ENCODE data around the gene RGSL1. TPM values are rescaled to one million over a fixed set of nuclear protein-coding genes. Genes with fewer than 3 reads are reported as not detected.

RGSL1 gene
- total and polyA plus RNA-seq, 2 of the 8 experiments (the other 6 are each of a cell fraction or from before 2014, with no cell fraction given) = not detected

- POLR2A ChIA-PET (ENCODE audit: partially characterized antibody) = no interaction called here
- CTCF ChIA-PET (ENCODE audit: partially characterized antibody) = no interaction called here
- no peak overlapping the region for H3K4me2 ChIP-seq (ENCODE audit: insufficient read depth in 1 of 2, low read depth in 2 of 2, low read length in 2 of 2)
- DNase-seq (ENCODE audit: low read depth in 1 of 2, low spot score in 2 of 2) (no peak), FAIRE-seq (no peak)
- no peak overlapping the region for H3K23ac ChIP-seq (ENCODE audit: insufficient read length)
- H2BK20ac ChIP-seq (ENCODE audit: low read length) = no peak overlapping the region
- H3K4me1 ChIP-seq (replicated peaks in 1 of 4; ENCODE audit: control insufficient read depth in 3 of 4, insufficient read depth in 4 of 4, low read length in 3 of 4) = no peaks in the 10 kb centered on the region
- no peak overlapping the region for H3K18ac ChIP-seq (ENCODE audit: extremely low read depth, low read length)
- H3K23me2 ChIP-seq (ENCODE audit: low read depth, low read length) = no peaks in the 10 kb centered on the region
- H3K56ac ChIP-seq (replicated peaks; ENCODE audit: insufficient read length, low read depth, low read length) = no peak overlapping the region
- H3K79me2 ChIP-seq (ENCODE audit: control insufficient read depth in 1 of 2, insufficient read depth in 2 of 2, low read length in 2 of 2) = no peaks in the 10 kb centered on the region
- no peak overlapping the region for H4K8ac ChIP-seq (ENCODE audit: extremely low read depth, insufficient read depth, low read length)
- H2AFZ ChIP-seq (ENCODE audit: low read length) = no peak overlapping the region
- H3K9ac ChIP-seq (replicated peaks in 1 of 4; ENCODE audit: extremely low read depth in 1 of 4, low read depth in 3 of 4, low read length in 3 of 4) = no peak overlapping the region
- H2BK15ac ChIP-seq (ENCODE audit: low read length) = no peak overlapping the region
- H3K4me3 ChIP-seq (ENCODE audit: extremely low read depth in 1 of 4, insufficient read depth in 2 of 4, low read depth in 3 of 4, low read length in 4 of 4) = no peak overlapping the region
- no peak overlapping the region for H3K27ac ChIP-seq (ENCODE audit: low read depth, low read length)
- H3K9me3 ChIP-seq (ENCODE audit: insufficient read depth in 2 of 2, low read depth in 1 of 2, low read length in 1 of 2) = no peaks in the 10 kb centered on the region
- no peak overlapping the region for H4K91ac ChIP-seq (replicated peaks; ENCODE audit: insufficient read length, low read length)
- H3K14ac ChIP-seq (ENCODE audit: insufficient read length) = no peak overlapping the region
- H3K4ac ChIP-seq (replicated peaks; ENCODE audit: insufficient read length, low read depth, low read length) = no peak overlapping the region
- no peak overlapping the region for H2BK12ac ChIP-seq (ENCODE audit: low read depth, low read length)
- no peak overlapping the region for H4K5ac ChIP-seq (ENCODE audit: insufficient read length, low read depth, low read length)
- no peaks in the 10 kb centered on the region for H3K79me1 ChIP-seq (ENCODE audit: low read depth, low read length)
- no peak overlapping the region for H2BK5ac ChIP-seq (ENCODE audit: low read depth, low read length)
- no peak overlapping the region for H2BK120ac ChIP-seq (replicated peaks; ENCODE audit: low read depth, low read length)
- no peaks in the 10 kb centered on the region for H3K36me3 ChIP-seq (ENCODE audit: control insufficient read depth in 2 of 4, insufficient read depth in 4 of 4, low read length in 3 of 4)
- no peak overlapping the region for H2AK5ac ChIP-seq (ENCODE audit: low read depth, low read length)
- 87% methylated on average over 3 of the region's 3 CpGs; no CpG with 5 or more reads in 1 of the 2 experiments for WGBS, 2 experiments (ENCODE audit: extremely low coverage in 1 of 2, insufficient coverage in 1 of 2, insufficient read length in 1 of 2, insufficient replicate concordance in 2 of 2, low coverage in 1 of 2, low lambda C conversion rate in 2 of 2, missing lambda C conversion rate in 1 of 2)
- no peaks in the 10 kb centered on the region for H3K27me3 ChIP-seq (replicated peaks in 1 of 4; ENCODE audit: control insufficient read depth in 3 of 4, extremely low read depth in 1 of 4, insufficient read depth in 3 of 4, low read length in 3 of 4)
- H4K20me1 ChIP-seq (replicated peaks in 1 of 2; ENCODE audit: control insufficient read depth in 1 of 2, insufficient read depth in 2 of 2, low read length in 2 of 2) = no peaks in the 10 kb centered on the region
- TF ChIP-seq TCF12 (IDR thresholded peaks at IDR 0.05; ENCODE audit: low read depth, low read length) (no peak), CHD1 (IDR thresholded peaks at IDR 0.05; ENCODE audit: low read depth, low read length) (no peak), RFX5 (IDR thresholded peaks at IDR 0.05; ENCODE audit: borderline replicate concordance, low read depth, low read length) (no peak), SRF (IDR thresholded peaks at IDR 0.05; ENCODE audit: low read depth, low read length) (no peak), SUZ12 (IDR thresholded peaks at IDR 0.05; ENCODE audit: low read length) (no peak), SIX5 (IDR thresholded peaks at IDR 0.05; ENCODE audit: low read depth, low read length) (no peak), SAP30 (IDR thresholded peaks at IDR 0.05; ENCODE audit: insufficient read depth, insufficient replicate concordance, low read length) (no peak), ATF2 (IDR thresholded peaks at IDR 0.05; ENCODE audit: low read length) (no peak), FOSL1 (IDR thresholded peaks at IDR 0.05; ENCODE audit: insufficient read depth, low read depth, low read length) (no peak), EZH2 (IDR thresholded peaks at IDR 0.05; ENCODE audit: low read depth, low read length, severe bottlenecking) (no peak), ASH2L (IDR thresholded peaks at IDR 0.05; ENCODE audit: low read length) (no peak)
Observed at GRCh38 chr1:182565537-182565936, 115.6 kb downstream of the RGSL1 start.

Measured in H1 (cell line).